GM18870 (cell line): ENCODE results near the gene SLC23A2.

Source experiments
- ATAC-seq: cut with Tn5 transposase; IDR thresholded peaks from one replicate; pipeline ENCODE4 v1.9.1; 2021; ENCODE audit warnings: moderate library complexity; ENCODE audit not compliant: unreplicated experiment

Gene SLC23A2

GRCh38 chr20:4910951-4911350 lies 90.4 kb downstream of the SLC23A2 start:
- no peak for ATAC-seq

GRCh38 chr20:4905613-4906012 lies 95.7 kb downstream of the SLC23A2 start:
- ATAC-seq, result no peak

GRCh38 chr20:4905195-4905594 lies 96.1 kb downstream of the SLC23A2 start:
- ATAC-seq, result no peak

GRCh38 chr20:4904127-4904860 lies 97.0 kb downstream of the SLC23A2 start:
- no peak for ATAC-seq

- ATAC-seq, result no peak
Observed at GRCh38 chr20:4902788-4903187, 98.5 kb downstream of the SLC23A2 start.

GRCh38 chr20:4901031-4901818 lies 100.1 kb downstream of the SLC23A2 start:
- no peak for ATAC-seq

- ATAC-seq, result no peak
Observed at GRCh38 chr20:4898282-4899244, 102.7 kb downstream of the SLC23A2 start.

- ATAC-seq, result no peak
Observed at GRCh38 chr20:4897600-4897999, 103.7 kb downstream of the SLC23A2 start.

GRCh38 chr20:4896971-4897497 lies 104.3 kb downstream of the SLC23A2 start:
- no peak for ATAC-seq

- ATAC-seq, result no peak
Observed at GRCh38 chr20:4896119-4896702, 105.1 kb downstream of the SLC23A2 start.

GRCh38 chr20:4894981-4895381 lies 106.3 kb downstream of the SLC23A2 start:
- no peak for ATAC-seq

GRCh38 chr20:4894409-4894808 lies 106.9 kb downstream of the SLC23A2 start:
- ATAC-seq, result no peak

- ATAC-seq, result no peak
Observed at GRCh38 chr20:4893709-4894108, 107.6 kb downstream of the SLC23A2 start.

GRCh38 chr20:4891997-4892396 lies 109.3 kb downstream of the SLC23A2 start:
- ATAC-seq, result no peak

- no peak for ATAC-seq
Observed at GRCh38 chr20:4891190-4891763, 110.0 kb downstream of the SLC23A2 start.

GRCh38 chr20:4889446-4889845 lies 111.9 kb downstream of the SLC23A2 start:
- no peak for ATAC-seq

- ATAC-seq, result no peak
Observed at GRCh38 chr20:4887586-4887985, 113.7 kb downstream of the SLC23A2 start.

GRCh38 chr20:4886771-4887527 lies 114.4 kb downstream of the SLC23A2 start:
- no peak for ATAC-seq

GRCh38 chr20:4885877-4886276 lies 115.4 kb downstream of the SLC23A2 start:
- ATAC-seq, result no peak
